ENCODE measurements around the gene SLMAP. TPM values are rescaled to one million over a fixed set of nuclear protein-coding genes. Genes with fewer than 3 reads are reported as not detected.

The SLMAP gene
- total RNA-seq, 4 donors from 2014 or later = 399 to 519 (median 464) TPM

DNA sequence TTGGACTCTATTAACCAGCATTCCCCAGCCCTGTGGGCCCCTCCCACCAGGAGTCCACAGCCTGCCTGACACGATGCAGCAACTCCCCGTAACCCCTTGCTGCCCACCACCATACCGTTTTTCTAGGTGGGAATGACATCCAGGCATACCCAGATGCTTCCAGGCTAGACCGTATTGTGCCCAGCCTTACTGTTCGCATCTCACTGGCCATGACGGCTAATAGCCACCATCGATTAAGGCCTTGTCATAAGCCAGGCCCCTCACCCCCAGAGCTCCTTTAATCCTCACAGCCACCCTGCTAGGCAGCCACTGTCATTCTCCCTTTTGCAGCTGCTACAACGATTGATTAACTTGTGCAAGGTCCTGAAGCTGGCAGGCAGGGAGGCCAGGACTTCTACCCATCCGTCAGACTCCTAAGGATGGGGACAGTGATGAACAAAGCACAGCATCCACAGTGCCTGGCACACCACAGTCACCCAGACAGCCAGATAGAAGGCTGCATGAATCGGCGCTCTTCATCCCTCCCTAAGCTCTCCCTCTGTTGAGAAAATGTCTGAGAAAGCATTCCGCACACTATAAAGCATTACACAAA is 192.1 kb downstream of the SLMAP start:
- 75% methylated on average over 10 of the region's 12 CpGs for WGBS
- no peaks in the 10 kb centered on the region for H3K27me3 ChIP-seq
- H3K4me3 ChIP-seq = no peak overlapping the region
- DNase-seq (ENCODE audit: extremely low spot score) = no peak
- peak overlapping the region; percentile 92 to 96 (median 95) for H3K27ac ChIP-seq (replicated peaks in 1 of 4)
- TF ChIP-seq EP300 (IDR thresholded peaks at IDR 0.05) (no peak), POLR2A (IDR thresholded peaks at IDR 0.05; ENCODE audit: low read depth) (no peak)
- H3K36me3 ChIP-seq = no peaks in the 10 kb centered on the region
- intact Hi-C loops (cut with DNase I) = no loop called here
- peaks cover 57 to 87% (median 78%) of the 10 kb centered on the region in 4 donors for H3K4me1 ChIP-seq
- no peaks in the 10 kb centered on the region for H3K9me3 ChIP-seq

- Histone ChIP-seq H3K4me3 (no peak overlapping the region), H3K36me3 (no peaks in the 10 kb centered on the region), H3K27me3 (no peaks in the 10 kb centered on the region), H3K27ac (replicated peaks in 1 of 4) (peak overlapping the region; percentile 92 to 96 (median 95)), H3K9me3 (no peaks in the 10 kb centered on the region), H3K4me1 (peaks cover 55 to 87% (median 77%) of the 10 kb centered on the region in 4 donors)
- DNase-seq (ENCODE audit: extremely low spot score) = no peak
- WGBS = 71% methylated on average over 9 of the region's 9 CpGs
- intact Hi-C loops (cut with DNase I) = no loop called here
- peak in 1 of 2 donors; percentile 8 for TF ChIP-seq POLR2AphosphoS5 (IDR thresholded peaks at IDR 0.05)
- no peak for TF ChIP-seq CTCF (IDR thresholded peaks at IDR 0.05)
Observed at GRCh38 chr3:57948781-57949242, 192.7 kb downstream of the SLMAP start.

DNA sequence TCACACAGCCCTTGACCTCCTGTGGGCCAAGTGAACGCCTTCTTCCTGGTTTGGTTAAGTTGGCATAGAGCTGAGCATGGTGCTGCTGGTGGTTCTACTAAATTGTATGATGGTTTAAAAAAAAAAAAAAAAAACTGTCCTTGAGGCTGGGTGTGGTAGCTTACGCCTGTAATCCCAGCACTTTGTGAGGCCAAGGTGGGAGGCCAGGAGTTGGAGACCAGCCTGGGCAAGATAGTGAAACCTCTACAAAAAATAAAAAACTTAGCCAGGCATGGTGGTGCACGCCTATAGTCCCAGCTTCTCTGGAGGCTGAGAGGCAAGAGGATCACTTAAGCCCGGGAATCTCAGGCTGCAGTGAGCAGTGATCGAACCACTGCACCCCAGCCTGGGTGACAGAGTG is 193.2 kb downstream of the SLMAP start:
- H3K27ac ChIP-seq (replicated peaks in 1 of 4) = peak overlapping the region; percentile 92 to 96 (median 95)
- no peak overlapping the region for H3K4me3 ChIP-seq
- WGBS = 84% methylated on average over 5 of the region's 5 CpGs
- H3K9me3 ChIP-seq = no peaks in the 10 kb centered on the region
- peaks cover 50 to 84% (median 74%) of the 10 kb centered on the region in 4 donors for H3K4me1 ChIP-seq
- no peaks in the 10 kb centered on the region for H3K27me3 ChIP-seq
- intact Hi-C loops (cut with DNase I) = no loop called here
- H3K36me3 ChIP-seq = no peaks in the 10 kb centered on the region
- TF ChIP-seq POLR2A (IDR thresholded peaks at IDR 0.05; ENCODE audit: low read depth) (no peak), CTCF (IDR thresholded peaks at IDR 0.05) (no peak), EP300 (IDR thresholded peaks at IDR 0.05) (no peak), POLR2AphosphoS5 (IDR thresholded peaks at IDR 0.05) (no peak)
- DNase-seq (ENCODE audit: extremely low spot score) = no peak

- H3K4me3 ChIP-seq = no peak overlapping the region
- H3K36me3 ChIP-seq = no peaks in the 10 kb centered on the region
- intact Hi-C loops (cut with DNase I) = no loop called here
- 44% methylated on average over 7 of the region's 7 CpGs for WGBS
- H3K9me3 ChIP-seq = no peaks in the 10 kb centered on the region
- H3K27ac ChIP-seq (replicated peaks in 1 of 4) = peak overlapping the region; percentile 92 to 96 (median 95)
- no peak for DNase-seq (ENCODE audit: extremely low spot score)
- TF ChIP-seq POLR2AphosphoS5 (IDR thresholded peaks at IDR 0.05) (peak; percentile 70 to 89), CTCF (IDR thresholded peaks at IDR 0.05) (peak; percentile 29 to 66 (median 48)), POLR2A (IDR thresholded peaks at IDR 0.05; ENCODE audit: low read depth) (no peak), EP300 (IDR thresholded peaks at IDR 0.05) (no peak)
- H3K4me1 ChIP-seq = peaks cover 44 to 77% (median 67%) of the 10 kb centered on the region in 4 donors
- H3K27me3 ChIP-seq = no peaks in the 10 kb centered on the region
Observed at GRCh38 chr3:57949785-57950615, 193.9 kb downstream of the SLMAP start.

All from esophagus muscularis mucosa (tissue), 4 donors.